ENCODE results near the gene CCDC40. TPM values are rescaled to one million over a fixed set of nuclear protein-coding genes. Genes with fewer than 3 reads are reported as not detected.
A peak's percentile ranks its signal among the peaks of the same experiment; 100 is the strongest.

Gene CCDC40
- total and polyA plus RNA-seq, 2 of the 13 experiments (the other 11 are each of a cell fraction or from before 2014, with no cell fraction given), result 4.1 to 5.5 TPM

DNA sequence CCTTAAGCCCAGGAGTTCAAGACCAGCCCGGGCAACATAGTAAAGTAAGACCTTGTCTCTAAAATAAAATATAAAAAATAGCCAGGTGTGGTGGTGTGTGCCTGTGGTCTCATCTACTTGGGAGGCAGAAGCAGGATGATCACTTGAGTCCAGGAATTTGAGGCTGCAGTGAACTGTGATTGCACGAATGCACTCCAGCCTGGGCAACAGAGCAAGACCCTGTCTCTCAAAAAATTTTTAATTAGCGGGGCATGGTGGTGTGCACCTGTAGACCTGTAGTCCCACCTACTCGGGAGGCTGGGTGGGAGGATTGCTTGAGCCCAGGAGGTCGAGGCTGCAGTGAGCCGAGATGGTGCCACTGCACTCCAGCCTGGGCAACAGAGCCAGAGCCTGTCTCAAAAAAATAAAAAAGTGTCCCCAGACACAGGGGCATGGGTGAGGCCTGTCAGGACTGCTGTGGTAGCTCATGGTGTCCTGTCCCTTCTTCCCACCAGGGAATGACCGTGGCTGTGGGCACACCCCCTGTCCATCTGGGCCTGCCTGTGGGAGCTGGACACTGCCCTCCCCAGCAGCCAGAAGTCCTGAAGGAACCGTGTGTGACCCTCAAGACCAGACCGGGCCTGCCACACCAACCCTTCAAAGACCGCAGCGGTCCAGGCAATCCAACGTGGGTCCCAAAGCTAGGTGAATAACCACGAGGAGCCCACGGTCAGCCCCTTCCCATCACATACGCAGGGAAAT is 34.1 kb downstream of the CCDC40 start (continued):
- TF ChIP-seq, protein P1, sequence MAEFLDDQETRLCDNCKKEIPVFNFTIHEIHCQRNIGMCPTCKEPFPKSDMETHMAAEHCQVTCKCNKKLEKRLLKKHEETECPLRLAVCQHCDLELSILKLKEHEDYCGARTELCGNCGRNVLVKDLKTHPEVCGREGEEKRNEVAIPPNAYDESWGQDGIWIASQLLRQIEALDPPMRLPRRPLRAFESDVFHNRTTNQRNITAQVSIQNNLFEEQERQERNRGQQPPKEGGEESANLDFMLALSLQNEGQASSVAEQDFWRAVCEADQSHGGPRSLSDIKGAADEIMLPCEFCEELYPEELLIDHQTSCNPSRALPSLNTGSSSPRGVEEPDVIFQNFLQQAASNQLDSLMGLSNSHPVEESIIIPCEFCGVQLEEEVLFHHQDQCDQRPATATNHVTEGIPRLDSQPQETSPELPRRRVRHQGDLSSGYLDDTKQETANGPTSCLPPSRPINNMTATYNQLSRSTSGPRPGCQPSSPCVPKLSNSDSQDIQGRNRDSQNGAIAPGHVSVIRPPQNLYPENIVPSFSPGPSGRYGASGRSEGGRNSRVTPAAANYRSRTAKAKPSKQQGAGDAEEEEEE (CRISPR knock-in tag; IDR thresholded peaks at IDR 0.05; ENCODE audit: borderline replicate concordance), result no peak
- TF ChIP-seq ZNF296 (CRISPR knock-in tag; conservative IDR thresholded peaks at IDR 0.05) (0 out of 2 replicates have a peak, but pooled peaks have one; percentile 70), SNAPC2 (CRISPR knock-in tag; IDR thresholded peaks at IDR 0.05) (no peak), ZNF232 (CRISPR knock-in tag; IDR thresholded peaks at IDR 0.05; ENCODE audit: borderline replicate concordance) (no peak), ZFP41 (CRISPR knock-in tag; IDR thresholded peaks at IDR 0.05; ENCODE audit: borderline replicate concordance) (0 out of 2 replicates have a peak, but pooled peaks have one; percentile 20), HOXA3 (CRISPR knock-in tag; IDR thresholded peaks at IDR 0.05) (0 out of 2 replicates have a peak, but pooled peaks have one; percentile 3), PRPF4 (IDR thresholded peaks at IDR 0.05; ENCODE audit: low read depth, low read length, poor library complexity, severe bottlenecking) (no peak), KLF12 (CRISPR knock-in tag; IDR thresholded peaks at IDR 0.05; ENCODE audit: borderline replicate concordance) (no peak), KAT2B (IDR thresholded peaks at IDR 0.05; ENCODE audit: borderline replicate concordance, low read depth, low read length) (no peak), RFXANK (CRISPR knock-in tag; IDR thresholded peaks at IDR 0.05) (no peak), ZNF44 (CRISPR knock-in tag; IDR thresholded peaks at IDR 0.05) (no peak), ZNF382 (CRISPR knock-in tag; IDR thresholded peaks at IDR 0.05; ENCODE audit: borderline replicate concordance) (no peak), ZNF766 (CRISPR knock-in tag; IDR thresholded peaks at IDR 0.05; ENCODE audit: borderline replicate concordance) (0 out of 2 replicates have a peak, but pooled peaks have one; percentile 16), MLLT10 (CRISPR knock-in tag; IDR thresholded peaks at IDR 0.05) (no peak), MIER2 (CRISPR knock-in tag; IDR thresholded peaks at IDR 0.05) (no peak), ZNF282 (IDR thresholded peaks at IDR 0.05; ENCODE audit: partially characterized antibody) (no peak)
- TF ChIP-seq, protein P2, sequence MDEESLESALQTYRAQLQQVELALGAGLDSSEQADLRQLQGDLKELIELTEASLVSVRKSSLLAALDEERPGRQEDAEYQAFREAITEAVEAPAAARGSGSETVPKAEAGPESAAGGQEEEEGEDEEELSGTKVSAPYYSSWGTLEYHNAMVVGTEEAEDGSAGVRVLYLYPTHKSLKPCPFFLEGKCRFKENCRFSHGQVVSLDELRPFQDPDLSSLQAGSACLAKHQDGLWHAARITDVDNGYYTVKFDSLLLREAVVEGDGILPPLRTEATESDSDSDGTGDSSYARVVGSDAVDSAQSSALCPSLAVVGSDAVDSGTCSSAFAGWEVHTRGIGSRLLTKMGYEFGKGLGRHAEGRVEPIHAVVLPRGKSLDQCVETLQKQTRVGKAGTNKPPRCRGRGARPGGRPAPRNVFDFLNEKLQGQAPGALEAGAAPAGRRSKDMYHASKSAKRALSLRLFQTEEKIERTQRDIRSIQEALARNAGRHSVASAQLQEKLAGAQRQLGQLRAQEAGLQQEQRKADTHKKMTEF (CRISPR knock-in tag; IDR thresholded peaks at IDR 0.05), result peak; percentile 13; the same call in 1 of the 2 replicates
- TF ChIP-seq, protein P3, sequence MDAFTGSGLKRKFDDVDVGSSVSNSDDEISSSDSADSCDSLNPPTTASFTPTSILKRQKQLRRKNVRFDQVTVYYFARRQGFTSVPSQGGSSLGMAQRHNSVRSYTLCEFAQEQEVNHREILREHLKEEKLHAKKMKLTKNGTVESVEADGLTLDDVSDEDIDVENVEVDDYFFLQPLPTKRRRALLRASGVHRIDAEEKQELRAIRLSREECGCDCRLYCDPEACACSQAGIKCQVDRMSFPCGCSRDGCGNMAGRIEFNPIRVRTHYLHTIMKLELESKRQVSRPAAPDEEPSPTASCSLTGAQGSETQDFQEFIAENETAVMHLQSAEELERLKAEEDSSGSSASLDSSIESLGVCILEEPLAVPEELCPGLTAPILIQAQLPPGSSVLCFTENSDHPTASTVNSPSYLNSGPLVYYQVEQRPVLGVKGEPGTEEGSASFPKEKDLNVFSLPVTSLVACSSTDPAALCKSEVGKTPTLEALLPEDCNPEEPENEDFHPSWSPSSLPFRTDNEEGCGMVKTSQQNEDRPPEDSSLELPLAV (CRISPR knock-in tag; conservative IDR thresholded peaks at IDR 0.05; ENCODE audit: low read depth), result no peak
- TF ChIP-seq, protein P4, sequence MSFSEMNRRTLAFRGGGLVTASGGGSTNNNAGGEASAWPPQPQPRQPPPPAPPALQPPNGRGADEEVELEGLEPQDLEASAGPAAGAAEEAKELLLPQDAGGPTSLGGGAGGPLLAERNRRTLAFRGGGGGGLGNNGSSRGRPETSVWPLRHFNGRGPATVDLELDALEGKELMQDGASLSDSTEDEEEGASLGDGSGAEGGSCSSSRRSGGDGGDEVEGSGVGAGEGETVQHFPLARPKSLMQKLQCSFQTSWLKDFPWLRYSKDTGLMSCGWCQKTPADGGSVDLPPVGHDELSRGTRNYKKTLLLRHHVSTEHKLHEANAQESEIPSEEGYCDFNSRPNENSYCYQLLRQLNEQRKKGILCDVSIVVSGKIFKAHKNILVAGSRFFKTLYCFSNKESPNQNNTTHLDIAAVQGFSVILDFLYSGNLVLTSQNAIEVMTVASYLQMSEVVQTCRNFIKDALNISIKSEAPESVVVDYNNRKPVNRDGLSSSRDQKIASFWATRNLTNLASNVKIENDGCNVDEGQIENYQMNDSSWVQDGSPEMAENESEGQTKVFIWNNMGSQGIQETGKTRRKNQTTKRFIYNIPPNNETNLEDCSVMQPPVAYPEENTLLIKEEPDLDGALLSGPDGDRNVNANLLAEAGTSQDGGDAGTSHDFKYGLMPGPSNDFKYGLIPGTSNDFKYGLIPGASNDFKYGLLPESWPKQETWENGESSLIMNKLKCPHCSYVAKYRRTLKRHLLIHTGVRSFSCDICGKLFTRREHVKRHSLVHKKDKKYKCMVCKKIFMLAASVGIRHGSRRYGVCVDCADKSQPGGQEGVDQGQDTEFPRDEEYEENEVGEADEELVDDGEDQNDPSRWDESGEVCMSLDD (CRISPR knock-in tag; IDR thresholded peaks at IDR 0.05; ENCODE audit: borderline replicate concordance), result no peak
- TF ChIP-seq, protein P5, sequence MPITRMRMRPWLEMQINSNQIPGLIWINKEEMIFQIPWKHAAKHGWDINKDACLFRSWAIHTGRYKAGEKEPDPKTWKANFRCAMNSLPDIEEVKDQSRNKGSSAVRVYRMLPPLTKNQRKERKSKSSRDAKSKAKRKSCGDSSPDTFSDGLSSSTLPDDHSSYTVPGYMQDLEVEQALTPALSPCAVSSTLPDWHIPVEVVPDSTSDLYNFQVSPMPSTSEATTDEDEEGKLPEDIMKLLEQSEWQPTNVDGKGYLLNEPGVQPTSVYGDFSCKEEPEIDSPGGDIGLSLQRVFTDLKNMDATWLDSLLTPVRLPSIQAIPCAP (CRISPR knock-in tag; IDR thresholded peaks at IDR 0.05; ENCODE audit: low read depth), result peak; percentile 43; the same call in 1 of the 2 replicates
